Stimulated activated CD4-positive, alpha-beta T cell treated with anti-CD3 and anti-CD28 coated beads, Interleukin-4, amount 100 ng/mL, for 4 hours (primary cell): ENCODE data around the gene LPIN3.

Experiments
- DNase-seq, 2 experiments: peaks; one replicate each; pipeline ENCODE4 v3.0.0-alpha.2; 2020

LPIN3 gene

DNA sequence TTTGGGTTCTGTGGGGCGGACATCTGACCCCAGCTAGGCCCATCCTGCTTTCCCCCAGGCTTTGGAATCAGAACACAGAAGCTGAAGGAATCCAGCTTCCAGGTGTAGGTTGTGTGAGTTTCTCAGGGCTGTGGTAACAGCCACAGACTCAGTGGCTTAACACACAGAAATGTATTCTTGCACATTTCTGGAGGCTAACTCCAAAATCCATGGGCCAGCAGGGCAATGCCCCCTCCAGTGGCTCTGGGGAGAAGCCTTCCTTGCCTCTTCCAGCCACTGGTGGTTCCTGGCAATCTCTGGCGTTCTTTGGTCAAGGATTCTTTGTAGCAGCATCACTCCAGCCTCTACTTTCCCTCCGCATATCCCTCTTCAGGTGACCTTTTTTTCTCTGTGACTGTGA is 27.3 kb downstream of the LPIN3 start:
- DNase-seq, result no peak

DNA sequence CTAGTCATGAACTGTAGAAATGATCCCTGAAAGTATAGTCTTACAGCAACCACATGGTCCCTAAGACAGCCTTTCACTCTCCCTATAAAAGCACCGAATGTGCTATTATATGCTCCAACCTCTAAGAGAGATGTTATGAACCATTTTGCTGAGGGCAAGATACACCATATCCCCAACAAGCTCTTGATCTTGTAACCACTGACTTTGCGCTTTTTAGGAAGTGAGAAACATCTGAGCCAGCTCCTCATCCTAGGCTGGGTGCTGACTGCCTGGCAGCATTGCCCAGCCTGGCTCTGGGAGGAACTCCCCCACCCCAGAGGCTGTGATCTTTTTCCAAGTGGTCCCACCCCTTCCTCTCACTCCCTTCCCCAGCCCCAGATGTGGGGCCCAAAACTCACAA is 29.1 kb downstream of the LPIN3 start:
- DNase-seq, result no peak

DNA sequence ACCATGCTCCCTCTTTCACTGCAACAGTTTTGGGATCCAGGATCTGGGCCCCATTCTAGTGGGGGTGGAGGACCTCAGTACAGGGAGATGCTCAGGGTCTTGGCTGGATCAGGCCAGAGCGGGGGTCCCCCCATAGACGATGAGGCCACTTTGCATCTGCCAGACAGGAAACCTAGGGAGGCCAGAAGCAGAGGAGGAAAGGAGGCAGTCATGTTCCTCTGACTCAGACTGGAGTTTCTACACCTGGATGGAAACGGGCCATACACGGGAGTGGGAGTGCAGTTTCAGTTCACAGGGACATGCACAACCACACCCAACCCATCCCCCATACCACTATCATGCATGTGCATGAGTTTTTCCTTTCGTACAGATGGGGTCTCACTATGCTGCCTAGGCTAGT is 29.6 kb downstream of the LPIN3 start:
- DNase-seq, result no peak

DNA sequence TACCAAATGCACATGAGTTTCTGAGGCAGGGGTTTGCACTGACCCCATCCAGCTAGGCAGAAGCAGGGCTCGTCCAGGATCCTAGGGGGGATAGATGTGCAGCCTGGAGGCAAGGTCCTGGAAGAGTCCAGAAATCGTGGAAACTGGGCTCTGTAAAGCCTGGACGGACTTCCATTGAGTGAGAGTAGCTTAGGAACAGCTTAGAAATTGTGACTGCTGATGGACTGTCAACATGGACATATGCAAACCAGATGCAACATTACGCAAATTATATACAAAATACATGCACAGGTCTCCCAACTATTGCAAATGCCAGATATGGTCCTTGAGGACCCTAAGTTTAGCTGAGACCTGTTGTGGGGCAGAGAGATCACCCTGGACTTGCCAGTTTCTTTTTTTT is 30.8 kb downstream of the LPIN3 start:
- DNase-seq, result no peak

DNA sequence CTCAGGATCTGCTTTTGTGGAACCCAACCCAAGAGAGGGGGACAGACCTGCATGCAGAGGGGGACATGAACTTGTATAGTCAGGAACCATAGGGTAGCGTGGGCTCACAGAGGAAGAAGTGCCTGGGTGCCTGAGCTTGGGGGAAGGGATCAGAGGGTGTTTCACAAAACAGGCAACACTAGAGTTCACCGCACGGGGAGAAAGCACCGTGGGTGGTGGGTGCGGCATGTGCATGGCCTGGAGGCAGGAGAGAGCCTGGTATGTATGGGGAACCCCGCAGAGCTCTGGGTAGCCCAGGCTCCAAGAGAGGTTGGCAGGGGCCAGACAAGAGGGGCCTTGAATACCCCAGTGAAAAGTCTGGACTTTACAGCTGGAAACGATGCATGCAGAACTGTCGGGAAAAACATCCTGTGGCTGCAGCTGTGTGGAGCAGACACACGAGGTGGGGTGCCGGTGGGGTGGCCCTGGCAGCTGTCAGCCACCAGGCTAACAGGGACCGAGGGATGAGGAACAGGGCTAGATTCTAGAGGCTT is 32.7 kb downstream of the LPIN3 start:
- DNase-seq, result no peak

DNA sequence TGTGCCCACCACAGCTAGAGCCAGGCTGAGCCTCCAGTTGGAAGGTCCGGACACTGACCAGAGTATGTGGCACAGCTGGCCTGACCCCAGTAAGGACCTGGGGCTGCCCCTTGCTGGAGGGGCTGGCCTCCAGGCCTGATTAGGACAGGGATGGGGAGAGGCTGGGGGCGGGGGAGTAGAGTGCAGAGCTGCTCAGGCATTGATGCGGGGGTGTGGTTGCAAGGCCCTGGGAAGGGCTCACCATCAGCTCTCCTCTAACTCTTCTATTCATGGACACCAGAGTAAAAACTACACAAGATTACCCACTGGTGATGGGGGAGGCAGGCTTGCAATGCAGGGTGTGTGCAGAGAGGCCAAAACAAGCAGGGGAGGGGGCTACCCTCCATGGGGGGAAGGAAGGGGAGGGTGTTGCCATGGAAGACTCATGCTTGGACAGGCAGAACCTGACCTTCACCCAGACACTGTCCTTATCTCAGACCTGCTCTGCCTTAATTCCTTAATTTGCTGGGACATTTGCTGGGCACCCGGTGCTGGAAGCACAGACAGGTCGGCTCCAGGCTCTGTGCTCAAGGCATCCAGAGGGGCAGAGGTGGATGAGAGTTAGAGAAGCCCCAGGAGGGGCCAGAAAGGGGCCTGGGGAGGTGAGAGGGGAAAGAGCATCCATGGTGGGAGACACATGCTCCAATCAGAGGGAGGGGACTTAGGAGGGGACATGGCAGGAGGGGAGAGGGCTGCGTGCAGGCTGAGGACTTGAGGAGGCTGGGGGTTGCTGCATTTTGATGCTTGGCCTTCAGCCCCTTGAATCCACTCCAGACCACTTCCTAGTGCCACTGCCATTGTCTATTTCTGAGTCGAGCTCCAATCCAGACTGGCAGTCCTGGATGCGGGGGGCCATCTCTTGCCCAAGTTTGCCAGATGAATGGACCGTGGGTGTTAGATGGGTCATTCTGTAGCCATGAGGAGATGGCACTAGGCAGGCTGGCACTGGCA is 33.6 kb downstream of the LPIN3 start:
- no peak for DNase-seq

DNA sequence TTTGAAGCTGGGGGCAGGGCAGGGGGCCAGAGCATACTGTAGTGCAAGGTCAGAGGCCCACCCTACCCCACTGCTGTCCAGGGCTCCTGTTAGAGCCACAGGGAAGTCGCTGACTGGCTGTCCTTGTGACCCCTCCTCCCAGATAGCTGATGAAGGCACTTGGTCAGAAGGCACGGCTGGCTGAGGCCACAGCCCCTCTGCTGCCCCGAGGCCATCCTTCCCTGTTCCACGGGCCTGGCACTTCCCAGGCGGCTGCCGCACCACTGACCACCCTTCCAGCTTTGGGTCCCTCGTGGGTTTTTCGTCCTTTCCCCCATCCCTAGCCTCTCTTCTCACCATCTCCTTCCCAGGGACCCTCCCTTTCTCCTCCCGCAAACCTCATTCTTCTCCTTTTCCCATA is 35.2 kb downstream of the LPIN3 start:
- no peak for DNase-seq

DNA sequence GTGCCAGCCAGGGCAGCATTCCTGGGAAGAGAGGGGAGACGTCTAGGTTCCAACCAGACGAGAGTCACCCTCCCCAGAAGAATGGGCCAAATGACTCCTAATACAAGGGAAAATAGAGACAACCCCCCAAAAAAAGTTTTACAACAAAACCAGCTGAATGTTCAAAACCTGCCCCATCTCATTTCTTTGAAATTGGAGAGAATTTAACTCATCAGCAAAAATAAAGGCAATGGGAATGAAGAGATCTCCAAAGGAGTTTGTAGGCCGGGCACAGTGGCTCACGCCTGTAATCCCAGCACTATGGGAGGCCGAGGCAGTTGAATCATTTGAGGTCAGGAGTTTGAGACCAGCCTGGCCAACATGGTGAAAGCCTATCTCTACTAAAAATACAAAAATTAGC is 35.7 kb downstream of the LPIN3 start:
- no peak for DNase-seq

DNA sequence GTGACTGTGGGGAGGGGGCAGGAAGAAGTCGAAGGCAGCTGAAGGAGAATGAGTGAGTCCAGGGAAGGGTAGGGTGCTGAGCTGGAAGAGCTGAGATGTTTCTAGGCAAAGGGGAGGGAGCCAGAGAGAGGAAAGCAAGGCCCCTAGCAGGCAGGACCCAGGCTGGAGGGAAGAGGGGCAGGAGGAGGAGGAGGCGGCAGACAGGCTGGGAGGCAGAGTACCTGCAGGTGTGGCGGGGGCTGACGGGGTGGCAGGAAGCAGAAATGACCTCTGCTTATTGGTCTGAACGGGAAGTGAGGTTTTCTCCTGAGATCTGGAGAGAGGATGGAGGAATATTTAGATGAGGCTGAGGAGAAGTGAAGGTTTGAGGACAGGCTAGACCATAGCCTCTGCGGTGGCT is 36.7 kb downstream of the LPIN3 start:
- DNase-seq, result no peak

DNA sequence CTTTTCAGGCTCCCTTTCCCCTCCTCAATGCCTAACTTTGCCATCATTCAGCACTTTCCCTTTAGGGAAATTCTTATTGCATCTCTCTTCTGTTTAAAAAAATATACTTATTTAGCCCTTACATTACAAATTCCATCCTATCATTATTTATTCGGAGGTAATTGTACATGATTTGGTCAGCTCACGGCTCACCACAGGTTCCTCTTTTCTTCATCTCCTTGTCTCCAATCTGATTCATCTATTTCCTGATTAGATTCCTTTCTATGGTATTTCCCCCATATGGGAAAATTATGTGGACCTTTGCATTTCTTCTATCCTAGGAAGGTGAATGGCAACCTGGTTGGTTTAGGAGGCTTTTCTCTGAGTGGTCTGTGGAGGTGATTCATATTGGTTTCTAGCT is 38.9 kb downstream of the LPIN3 start:
- DNase-seq, result no peak

DNA sequence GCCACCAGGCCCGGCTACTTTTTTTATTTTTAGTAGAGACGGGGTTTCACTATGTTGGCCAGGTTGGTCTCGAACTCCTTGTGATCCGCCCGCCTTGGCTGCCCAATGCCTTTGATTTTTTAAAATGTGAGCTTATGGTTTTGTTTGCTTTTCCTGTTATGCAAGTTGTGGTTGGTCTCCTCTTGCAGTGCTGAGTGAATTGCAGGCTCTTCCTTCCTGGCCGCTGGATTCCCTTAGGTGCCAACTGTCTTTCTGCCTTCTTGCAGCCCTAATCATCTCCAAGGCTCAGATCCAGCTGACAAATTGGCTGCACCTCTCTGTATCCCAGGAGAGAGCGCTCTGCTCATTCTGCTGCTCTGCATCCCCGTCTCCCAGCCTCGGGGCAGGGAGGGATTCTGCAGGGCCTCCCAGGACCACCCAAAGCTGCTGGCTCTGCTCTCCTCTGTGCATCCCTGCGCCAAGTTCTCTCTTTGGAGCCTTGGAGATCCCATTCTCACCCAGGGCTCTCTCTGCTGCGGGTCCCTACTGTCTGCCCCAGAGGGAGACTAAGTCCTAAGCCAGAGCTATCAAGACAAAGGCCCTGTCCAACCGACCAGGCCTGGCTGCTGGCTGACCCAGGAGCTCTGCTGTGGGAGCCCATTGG is 40.1 kb downstream of the LPIN3 start:
- no peak for DNase-seq

DNA sequence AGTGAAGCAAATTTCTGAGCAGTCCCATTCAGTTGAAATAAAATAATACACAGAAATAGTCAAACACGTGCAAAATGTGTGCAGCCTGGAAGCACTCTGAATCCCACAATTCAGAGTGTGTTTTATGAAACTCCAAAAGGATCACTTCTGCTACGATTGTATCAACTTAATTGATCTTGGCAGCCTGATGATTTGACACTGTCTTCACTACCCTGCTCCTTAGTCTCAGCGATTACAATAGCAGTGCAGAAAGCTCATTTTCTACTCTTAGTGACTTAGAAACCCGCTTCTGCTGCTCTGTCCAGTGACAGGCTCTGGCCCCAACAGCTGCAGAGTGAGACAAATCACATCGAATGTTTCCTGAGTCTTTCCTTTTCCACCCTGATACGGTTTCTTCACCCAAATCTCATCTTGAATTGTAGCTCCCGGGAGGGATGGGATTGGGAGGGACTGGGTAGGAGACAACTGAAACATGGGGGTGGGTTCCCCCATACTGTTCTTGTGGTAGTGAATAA is 42.2 kb downstream of the LPIN3 start:
- DNase-seq, result no peak

DNA sequence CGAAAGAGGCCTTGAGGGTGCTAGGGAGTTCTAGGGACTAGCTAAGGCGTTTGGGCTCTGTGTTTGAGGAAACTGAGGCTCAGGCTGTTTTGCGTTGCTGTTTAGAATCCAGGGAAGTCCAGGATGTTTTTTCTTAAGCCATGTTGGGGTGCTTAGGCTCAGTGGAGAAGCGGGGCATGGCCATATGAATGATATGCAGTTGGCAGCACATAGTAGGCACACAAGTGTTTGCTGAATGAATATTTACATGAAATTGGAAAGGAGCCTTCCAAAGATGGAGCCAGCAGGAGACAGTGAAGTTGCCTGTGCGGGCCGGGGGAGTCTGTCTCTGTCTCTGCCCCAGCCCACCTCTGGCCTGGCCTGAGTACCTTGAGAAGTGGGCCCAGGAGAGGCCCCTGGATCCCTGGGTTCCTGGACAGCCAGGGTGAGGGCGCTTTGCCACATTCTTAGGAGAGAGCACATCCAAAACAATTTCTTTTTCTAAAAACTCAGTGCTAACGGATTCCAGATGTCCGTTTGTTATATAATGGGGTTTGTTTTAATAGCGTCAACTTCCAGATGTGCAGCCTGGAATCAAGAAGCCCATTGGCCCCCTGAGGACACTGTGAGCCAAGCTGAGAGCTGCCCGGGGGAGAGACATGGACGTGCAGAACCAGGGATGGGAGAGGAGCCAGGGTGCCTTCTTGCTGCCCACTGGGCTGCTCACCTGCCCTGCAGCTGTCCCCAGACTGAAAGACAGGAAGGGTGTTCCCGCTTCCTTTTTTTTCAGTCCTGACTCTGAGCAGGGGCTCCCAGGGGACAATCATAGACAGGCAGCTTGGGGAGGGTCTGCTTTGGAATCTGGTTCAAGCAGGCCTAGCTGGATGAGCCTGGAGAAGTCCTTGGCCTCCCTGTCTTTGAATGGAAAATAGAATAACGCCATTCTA is 46.1 kb downstream of the LPIN3 start:
- no peak for DNase-seq

DNA sequence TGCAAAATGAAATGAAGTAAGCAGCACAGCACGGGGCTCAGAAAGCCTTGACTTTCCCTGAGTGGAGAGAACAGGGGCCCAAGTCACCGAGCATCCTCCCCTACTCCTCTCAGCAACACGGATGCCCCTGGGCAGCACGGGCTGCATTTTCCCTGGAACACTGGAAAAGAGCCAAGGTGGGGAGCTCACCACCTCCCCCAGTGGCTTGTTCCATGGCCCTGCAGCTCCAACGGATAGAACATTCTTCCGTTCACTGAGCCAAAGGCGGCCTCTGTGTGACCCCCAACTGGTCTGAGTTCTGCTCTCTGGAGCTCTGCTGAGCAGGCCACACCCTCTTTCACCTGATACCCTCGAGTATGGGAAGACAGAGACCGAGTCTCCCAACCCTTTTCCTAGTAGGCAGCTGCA is 46.8 kb downstream of the LPIN3 start:
- DNase-seq, result no peak

DNA sequence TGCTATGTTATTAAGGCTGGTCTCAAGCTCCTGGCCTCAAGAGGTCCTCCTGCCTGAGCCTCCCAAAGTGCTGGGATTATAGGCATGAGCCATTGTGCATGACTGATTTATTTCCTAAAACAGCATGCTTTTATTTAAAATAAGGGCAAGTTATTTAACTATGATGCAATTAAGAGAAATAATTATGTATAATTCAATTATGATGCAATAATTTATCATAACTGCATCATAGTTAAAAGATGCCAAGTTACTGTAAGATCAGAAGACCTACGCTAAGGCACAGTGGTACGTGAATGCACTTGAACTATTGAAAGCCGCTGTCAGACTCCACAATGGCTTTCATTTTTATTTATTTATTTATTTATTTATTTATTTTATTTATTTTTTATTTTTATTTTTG is 50.3 kb downstream of the LPIN3 start:
- DNase-seq, result no peak

DNA sequence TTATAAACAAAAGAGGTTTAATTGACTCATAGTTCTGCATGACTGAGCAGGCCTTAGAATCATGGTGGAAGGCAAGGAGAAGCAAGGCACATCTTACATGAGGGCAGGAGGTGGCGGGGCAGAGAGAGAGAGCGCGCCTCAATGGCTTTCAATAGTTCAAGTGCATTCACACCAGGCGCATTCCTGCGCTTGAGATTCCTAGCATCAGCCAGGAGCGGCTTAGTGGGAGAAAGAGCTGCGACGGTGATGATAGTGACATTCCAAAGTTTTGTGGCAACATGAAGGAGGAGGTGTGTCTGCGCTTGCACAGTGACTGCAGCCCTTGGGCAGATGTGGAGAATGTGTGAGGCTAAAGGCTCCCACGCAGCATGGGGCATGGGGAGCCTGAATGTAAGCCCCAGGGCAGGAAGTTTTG is 51.0 kb downstream of the LPIN3 start:
- no peak for DNase-seq

DNA sequence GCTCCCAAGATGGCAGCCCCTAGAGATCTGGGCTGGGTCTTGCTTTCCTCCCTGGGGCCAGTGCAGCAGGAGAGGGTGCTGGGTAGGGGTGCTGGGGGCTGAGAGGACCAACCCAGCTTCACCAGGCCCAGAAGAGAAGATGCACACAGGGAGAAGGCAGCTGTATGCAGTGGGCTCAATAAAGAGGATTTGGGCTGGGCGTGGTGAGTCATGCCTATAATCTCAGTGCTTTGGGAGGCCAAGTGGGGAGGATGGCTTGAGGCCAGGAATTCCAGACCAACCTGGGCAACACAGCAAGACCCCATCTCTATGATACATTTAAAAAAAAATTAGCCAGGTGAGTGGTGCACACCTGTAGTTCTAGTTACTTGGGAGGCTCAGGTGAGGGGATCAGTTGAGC is 51.7 kb downstream of the LPIN3 start:
- DNase-seq, result no peak

DNA sequence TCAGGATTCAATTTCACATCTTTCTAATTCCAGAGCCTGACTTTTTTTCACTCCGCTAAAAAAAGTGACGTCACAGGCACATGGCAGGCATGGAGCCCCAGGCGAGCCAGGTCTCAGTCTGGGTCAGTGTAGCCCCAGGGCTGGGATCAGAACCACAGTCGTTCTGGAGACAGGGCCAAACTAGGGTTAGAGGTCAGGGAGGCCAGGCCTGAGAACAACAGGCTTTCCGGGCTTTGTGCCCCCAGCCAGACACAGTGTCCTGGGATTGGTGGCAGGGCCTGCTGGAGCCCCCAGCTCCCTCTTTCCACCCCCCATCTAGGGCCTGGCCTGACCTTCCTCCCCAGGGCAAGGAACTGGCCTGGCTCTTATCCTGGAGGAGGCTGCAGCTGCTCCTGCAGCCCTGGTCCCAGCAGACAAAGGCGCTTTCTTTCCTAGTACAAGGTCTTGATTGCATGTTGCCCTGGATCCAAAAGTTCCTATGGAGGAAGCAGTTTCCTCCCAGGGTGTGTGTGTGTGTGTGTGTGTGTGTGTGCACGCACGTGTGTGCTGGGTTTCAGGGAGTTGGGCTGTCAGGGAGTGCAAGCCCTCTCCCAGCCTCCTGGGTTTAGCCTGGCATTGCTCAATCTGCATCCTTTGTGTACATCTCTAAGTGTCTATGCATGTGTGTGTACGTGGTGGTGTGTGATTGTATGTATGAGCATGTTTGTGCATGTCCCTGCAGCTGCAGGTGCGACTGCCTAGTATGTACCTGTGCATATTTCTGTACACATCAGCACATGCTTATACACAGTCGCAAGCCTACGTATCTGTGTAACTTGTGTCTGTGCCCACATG is 52.5 kb downstream of the LPIN3 start:
- DNase-seq, result no peak

DNA sequence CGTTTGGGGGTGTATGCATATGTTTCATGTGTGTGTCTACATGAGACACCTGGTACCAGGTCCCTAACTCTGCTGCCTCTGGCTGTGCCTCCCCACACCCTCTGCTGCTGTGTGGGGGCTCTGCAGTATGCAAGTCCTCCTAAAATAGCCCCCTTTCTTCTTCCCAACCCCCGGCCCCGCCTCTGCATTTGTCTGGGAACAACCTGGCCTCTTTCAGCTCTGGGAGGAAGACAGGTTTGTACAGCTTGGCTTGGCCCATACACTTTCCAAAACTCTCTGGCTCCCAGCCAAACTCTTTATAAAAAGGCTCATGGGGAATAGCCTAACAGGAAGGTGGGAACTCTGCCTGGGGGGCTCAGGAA is 53.1 kb downstream of the LPIN3 start:
- DNase-seq, result no peak

DNA sequence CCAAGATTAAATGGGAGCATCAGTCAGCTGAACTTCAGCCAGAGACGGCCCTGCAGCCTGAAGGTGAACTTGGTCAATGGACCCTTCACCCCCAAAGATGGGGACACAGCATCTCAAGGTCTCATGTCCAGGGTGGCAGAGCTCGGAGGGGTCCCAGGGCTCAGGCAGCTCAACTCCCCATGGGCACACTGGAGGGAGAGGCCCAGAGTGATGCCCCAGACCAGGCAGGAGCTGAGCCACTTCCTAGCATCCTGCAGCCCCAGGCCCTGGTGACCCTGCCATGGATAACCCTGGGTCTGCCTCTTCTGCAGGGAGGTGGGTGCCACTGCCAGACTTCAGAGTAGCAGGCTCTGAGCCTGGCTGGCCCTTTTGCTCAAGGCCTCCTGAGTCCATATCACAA is 53.5 kb downstream of the LPIN3 start:
- no peak for DNase-seq

DNA sequence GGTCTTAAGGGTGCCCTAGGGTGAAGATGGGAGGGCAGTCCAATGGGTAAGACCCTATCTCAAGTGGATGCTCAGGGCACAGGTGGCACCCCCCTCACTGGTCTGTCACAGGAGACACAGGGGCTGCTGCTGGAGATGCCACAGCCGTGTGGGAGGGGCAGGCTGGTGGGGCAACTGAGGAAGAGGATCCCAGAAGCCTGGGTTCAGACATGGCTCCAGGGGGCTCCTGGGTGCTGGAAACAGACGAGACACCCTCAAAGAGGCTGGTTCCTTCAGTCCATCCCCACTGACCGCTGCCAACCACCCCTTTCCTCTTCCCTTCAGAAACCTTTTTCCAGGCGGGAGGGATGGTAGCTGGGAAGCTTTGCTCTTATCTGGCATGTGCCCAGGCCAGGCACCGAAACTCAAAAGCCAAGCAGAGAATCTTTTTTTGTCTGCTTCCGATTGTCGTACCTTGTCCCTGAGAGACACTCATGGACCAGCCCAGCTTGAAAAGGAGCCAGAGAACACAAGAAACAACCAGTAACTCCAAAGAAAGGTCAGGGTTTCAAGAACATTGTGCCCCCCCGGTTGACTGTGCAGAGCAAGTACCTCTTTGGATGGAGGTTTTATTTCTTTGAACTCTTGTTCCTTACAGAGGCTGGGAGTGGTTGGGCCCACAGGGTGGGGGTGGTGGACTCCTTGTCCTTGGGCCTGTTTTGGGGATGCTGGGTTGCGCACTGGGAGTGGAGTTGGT is 54.5 kb downstream of the LPIN3 start:
- no peak for DNase-seq
